IPS-NIHi7 (cell line): ENCODE results near the gene PDE8A.
"Not testable (repeated sequence)": the region's sequence is repeated elsewhere in the genome, so short reads cannot be mapped to it uniquely, and the experiment has no call there.

ENCODE experiments used
- DNase-seq: peaks from one replicate; pipeline ENCODE4 v3.0.0; 2012; ENCODE audit warnings: mixed read lengths; ENCODE audit errors: extremely low spot score

The PDE8A gene

GRCh38 chr15:84961707-84962106 is 19.9 kb upstream of the PDE8A start:
- DNase-seq = no peak

- no peak for DNase-seq
These were observed 18.7 kb upstream of the PDE8A start for GRCh38 chr15:84962955-84963354.

- no peak for DNase-seq
These were observed 14.3 kb upstream of the PDE8A start for GRCh38 chr15:84967380-84967779.

- no peak for DNase-seq
These were observed 13.4 kb upstream of the PDE8A start for GRCh38 chr15:84968301-84968700.

GRCh38 chr15:84969257-84969656 is 12.4 kb upstream of the PDE8A start:
- DNase-seq = no peak

- DNase-seq = no peak
These were observed 10.8 kb upstream of the PDE8A start for GRCh38 chr15:84970843-84971242.

GRCh38 chr15:84973492-84974460 is 7.9 kb upstream of the PDE8A start:
- no peak for DNase-seq

- peak; percentile 32 for DNase-seq
These were observed 5.7 kb upstream of the PDE8A start for GRCh38 chr15:84975871-84976351.

- no peak for DNase-seq
These were observed 4.8 kb upstream of the PDE8A start for GRCh38 chr15:84976746-84977345.

GRCh38 chr15:84979651-84980050 is 2.0 kb upstream of the PDE8A start:
- DNase-seq = peak; percentile 71

GRCh38 chr15:84980196-84981053 is 1.2 kb upstream of the PDE8A start:
- peak; percentile 89 for DNase-seq

- DNase-seq = peak; percentile 97
These were observed 474 bp upstream of the PDE8A start for GRCh38 chr15:84981054-84981710.

GRCh38 chr15:84982301-84982920 is 755 bp downstream of the PDE8A start:
- DNase-seq = no peak

- DNase-seq = no peak
These were observed 1.6 kb downstream of the PDE8A start for GRCh38 chr15:84983294-84983693.

GRCh38 chr15:84983711-84984110 is 2.1 kb downstream of the PDE8A start:
- no peak for DNase-seq

GRCh38 chr15:84985158-84985557 is 3.5 kb downstream of the PDE8A start:
- DNase-seq = no peak

- DNase-seq = not testable (repeated sequence)
These were observed 5.7 kb downstream of the PDE8A start for GRCh38 chr15:84987351-84987750.

GRCh38 chr15:84987949-84988624 is 6.4 kb downstream of the PDE8A start:
- DNase-seq = no peak

- DNase-seq = no peak
These were observed 7.4 kb downstream of the PDE8A start for GRCh38 chr15:84988909-84989644.

GRCh38 chr15:84990507-84990906 is 8.9 kb downstream of the PDE8A start:
- no peak for DNase-seq
